Hematopoietic multipotent progenitor cell treated with erythropoietin and hydrocortisone succinate and interleukin-3 and kit ligand, for 6 days (in vitro differentiated cells): Measurements from ENCODE around the gene SRSF1.
"Not testable (repeated sequence)": the region's sequence is repeated elsewhere in the genome, so short reads cannot be mapped to it uniquely, and the experiment has no call there.

Experiments used
- DNase-seq: peaks from one replicate; pipeline ENCODE4 v3.0.0-alpha.2; 2015

The SRSF1 gene

GRCh38 chr17:57988301-57989250 lies 18.5 kb downstream of the SRSF1 start:
- DNase-seq = peak; percentile 83

- DNase-seq = peak; percentile 84
These were observed 19.3 kb downstream of the SRSF1 start, which contains the start of gene VEZF1 for GRCh38 chr17:57987581-57988300. VEZF1 (minus strand) TSS chr17:57988254; CDS start chr17:57988111, 143 bp downstream.

GRCh38 chr17:57986841-57987580 lies 20.0 kb downstream of the SRSF1 start:
- no peak for DNase-seq

GRCh38 chr17:57985675-57985974 lies 21.4 kb downstream of the SRSF1 start:
- DNase-seq = no peak

GRCh38 chr17:57984936-57985674 lies 21.9 kb downstream of the SRSF1 start:
- DNase-seq = no peak

- DNase-seq = no peak
These were observed 22.7 kb downstream of the SRSF1 start for GRCh38 chr17:57984261-57984890.

- DNase-seq = no peak
These were observed 23.6 kb downstream of the SRSF1 start for GRCh38 chr17:57983446-57983845.

- no peak for DNase-seq
These were observed 24.4 kb downstream of the SRSF1 start for GRCh38 chr17:57982452-57983170.

- DNase-seq = no peak
These were observed 26.5 kb downstream of the SRSF1 start for GRCh38 chr17:57980522-57980921.

GRCh38 chr17:57979076-57979475 lies 28.0 kb downstream of the SRSF1 start:
- DNase-seq = no peak

- DNase-seq = no peak
These were observed 30.5 kb downstream of the SRSF1 start for GRCh38 chr17:57976594-57976993.

- no peak for DNase-seq
These were observed 32.0 kb downstream of the SRSF1 start for GRCh38 chr17:57975044-57975443.

- DNase-seq = not testable (repeated sequence)
These were observed 32.8 kb downstream of the SRSF1 start for GRCh38 chr17:57974053-57974824.

GRCh38 chr17:57972151-57972550 lies 34.9 kb downstream of the SRSF1 start:
- DNase-seq = no peak

GRCh38 chr17:57971572-57971971 lies 35.5 kb downstream of the SRSF1 start:
- no peak for DNase-seq

- DNase-seq = no peak
These were observed 36.3 kb downstream of the SRSF1 start for GRCh38 chr17:57970710-57971109.

GRCh38 chr17:57968456-57968855 lies 38.6 kb downstream of the SRSF1 start:
- DNase-seq = no peak

- no peak for DNase-seq
These were observed 40.2 kb downstream of the SRSF1 start for GRCh38 chr17:57966875-57967274.

GRCh38 chr17:57966246-57966645 lies 40.8 kb downstream of the SRSF1 start:
- no peak for DNase-seq

- no peak for DNase-seq
These were observed 41.4 kb downstream of the SRSF1 start for GRCh38 chr17:57965521-57966160.
